ENCODE results near the gene PPBP.

DNA sequence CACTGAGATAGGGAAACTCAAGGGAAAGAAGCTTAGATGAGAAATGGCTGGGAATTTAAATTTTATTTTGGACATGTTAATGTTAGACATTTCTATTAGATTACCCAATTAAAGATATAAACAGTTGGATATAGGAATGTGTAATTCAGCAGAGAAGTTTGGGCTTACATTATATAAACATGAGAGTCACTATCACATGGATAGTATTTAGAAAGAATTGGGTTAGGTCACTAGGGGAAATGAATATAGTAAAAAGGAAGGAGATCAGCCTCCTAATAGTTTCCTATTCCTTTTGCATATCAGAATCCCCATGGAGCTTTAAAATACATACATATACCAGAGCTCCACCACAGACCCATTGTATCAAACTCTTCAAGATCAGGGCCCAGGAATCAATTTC lies 30.1 kb upstream of the PPBP start:
- TF ChIP-seq POLR2A (IDR thresholded peaks at IDR 0.05; ENCODE audit: low read length) (no peak), GATA1 (IDR thresholded peaks at IDR 0.05; ENCODE audit: low read depth, low read length) (no peak)

Data from erythroblast (primary cell).